HEK293 (cell line): ENCODE data around the gene HES3.

ENCODE experiments used
- CTCF ChIA-PET: fragments of 350-600 bp; formaldehyde crosslinking; extraction: SDS; loops from one replicate; lab custom pipeline; 2021; ENCODE audit warnings: antibody characterized with exemption; lab: Yijun Ruan, JAX
- POLR2A ChIA-PET: fragments of 300-600 bp; formaldehyde crosslinking; extraction: SDS; loops from one replicate; lab custom pipeline; 2020; ENCODE audit warnings: antibody characterized with exemption, inconsistent platforms; lab: Yijun Ruan, JAX
- H3K27ac ChIP-seq: fragments of 200-500 bp; sonication (Bioruptor generic); 2 replicates; pipeline ENCODE4 v1.5.1; 2014; ENCODE audit warnings: low read depth, low read length, control low read depth, inconsistent platforms; ENCODE audit errors: extremely low read depth
- H3K36me3 ChIP-seq, 2 experiments: fragments of 200-500 bp in 1 of 2; sonication (Bioruptor generic) in 1 of 2; 1 replicate in 1 of 2; 2 replicates in 1 of 2; pipeline ENCODE4 v1.5.1; 2014 to 2017; ENCODE audit warnings: inconsistent platforms in 2 of 2, low read length in 2 of 2; ENCODE audit not compliant: control insufficient read depth in 2 of 2, insufficient read depth in 1 of 2
- H3K4me1 ChIP-seq: fragments of 200-500 bp; sonication (Bioruptor generic); 2 replicates; pipeline ENCODE4 v1.5.1; 2014; ENCODE audit warnings: mild to moderate bottlenecking, low read length, inconsistent platforms; ENCODE audit not compliant: control insufficient read depth, insufficient read depth
- H3K4me3 ChIP-seq: 2 replicates; pipeline ENCODE4 v1.5.1; 2011; ENCODE audit warnings: low read depth, mild to moderate bottlenecking, control low read depth, low read length, moderate library complexity
- H3K9me3 ChIP-seq: fragments of 200-500 bp; sonication (Bioruptor generic); 2 replicates; pipeline ENCODE4 v1.5.1; 2014; ENCODE audit warnings: low read depth, low read length, inconsistent platforms; ENCODE audit not compliant: control insufficient read depth, insufficient read depth
- BCL6B ChIP-seq: fragments of 450-650 bp; formaldehyde crosslinking; IDR thresholded peaks from 2 replicates; pipeline ENCODE4 v1.5.1; 2017; ENCODE audit warnings: missing biosample characterization, missing genetic modification characterization
- ZNF114 ChIP-seq: fragments of 450-650 bp; formaldehyde crosslinking; IDR thresholded peaks from 2 replicates; pipeline ENCODE4 v1.5.0; 2017; ENCODE audit warnings: missing biosample characterization, missing genetic modification characterization
- ZNF121 ChIP-seq: fragments of 450-650 bp; formaldehyde crosslinking; IDR thresholded peaks from 2 replicates; pipeline ENCODE4 v1.5.1; 2016; ENCODE audit warnings: missing biosample characterization, missing genetic modification characterization
- ZNF341 ChIP-seq: fragments of 450-650 bp; formaldehyde crosslinking; IDR thresholded peaks from 2 replicates; pipeline ENCODE4; 2016; ENCODE audit warnings: low read depth, missing biosample characterization, missing genetic modification characterization
- ZNF37A ChIP-seq: fragments of 450-650 bp; IDR thresholded peaks from 2 replicates; pipeline ENCODE4 v1.5.1; 2018; ENCODE audit warnings: missing biosample characterization, missing genetic modification characterization
- ZNF518A ChIP-seq: fragments of 450-650 bp; formaldehyde crosslinking; conservative IDR thresholded peaks from 2 replicates; pipeline ENCODE4 v1.5.1; 2016; ENCODE audit warnings: low read depth, missing biosample characterization, missing genetic modification characterization
- ZNF544 ChIP-seq: fragments of 450-650 bp; formaldehyde crosslinking; IDR thresholded peaks from 2 replicates; pipeline ENCODE4 v1.5.0; 2017; ENCODE audit warnings: missing biosample characterization, missing genetic modification characterization
- TF ChIP-seq, protein P1 (sequence below): fragments of 450-650 bp; formaldehyde crosslinking; IDR thresholded peaks from 2 replicates; pipeline ENCODE4 v1.5.1; 2016; ENCODE audit warnings: missing biosample characterization, missing genetic modification characterization
- TF ChIP-seq, protein P2 (sequence below): fragments of 450-650 bp; formaldehyde crosslinking; IDR thresholded peaks from 2 replicates; pipeline ENCODE4 v1.5.0; 2017; ENCODE audit warnings: missing biosample characterization, missing genetic modification characterization, borderline replicate concordance
- TF ChIP-seq, protein P3 (sequence below): fragments of 450-650 bp; formaldehyde crosslinking; IDR thresholded peaks from 2 replicates; pipeline ENCODE4 v1.5.1; 2016; ENCODE audit warnings: missing biosample characterization, missing genetic modification characterization

HES3 gene

DNA sequence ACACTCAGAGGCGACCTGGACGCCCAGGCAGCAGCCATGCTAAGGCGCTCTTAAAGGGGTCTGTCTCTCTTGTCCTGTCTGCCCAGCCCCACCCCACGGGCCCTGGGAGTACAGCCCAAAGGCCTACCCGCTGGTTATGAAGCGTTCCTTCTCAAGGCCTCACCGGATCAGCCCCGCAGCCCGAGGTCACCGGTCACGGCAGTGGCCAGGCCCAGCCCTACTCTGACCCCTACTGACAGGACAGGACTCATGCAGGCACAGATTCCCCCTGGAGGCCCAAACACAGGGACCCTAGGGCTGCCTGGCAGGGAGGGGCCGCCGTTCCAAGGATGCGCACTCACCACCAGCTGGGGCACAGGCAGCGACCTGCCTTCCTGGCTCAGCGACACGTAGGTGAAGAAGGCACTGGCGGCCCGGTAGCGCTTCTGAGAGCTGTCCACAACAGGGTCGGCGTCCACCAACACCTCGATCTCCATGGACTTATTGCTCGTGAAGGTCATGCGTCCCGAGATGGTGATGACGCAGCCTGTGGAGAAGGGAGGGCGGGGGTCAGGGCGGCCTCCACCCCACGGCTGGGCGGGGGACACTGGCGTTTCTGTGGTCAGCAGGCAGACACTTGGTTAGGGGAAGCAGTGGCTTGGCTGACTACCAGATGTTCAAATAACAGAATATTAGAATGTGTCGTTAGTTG lies 36.9 kb downstream of the HES3 start:
- Histone ChIP-seq H3K4me3 (no peak overlapping the region), H3K4me1 (no peaks in the 10 kb centered on the region), H3K27ac (no peak overlapping the region), H3K9me3 (no peaks in the 10 kb centered on the region), H3K36me3 (peaks cover 0 to 38% of the 10 kb centered on the region in 2 experiments; a peak in 1 of 3 replicates)
- ChIA-PET CTCF (interaction anchor here (0.6 to 1.0 kb wide), 2 partner anchors 9 to 242 kb away, joined by 3 read pairs; no protein-coding TSS in a partner anchor), POLR2A (no interaction called here)
- TF ChIP-seq ZNF518A (tag by site-specific recombination) (no peak), ZNF544 (no peak), ZNF341 (tag by site-specific recombination) (peak; percentile 39; the same call in 1 of the 2 replicates), ZNF114 (tag by site-specific recombination) (no peak), ZNF121 (peak; percentile 82), ZNF37A (tag by site-specific recombination) (no peak), BCL6B (tag by site-specific recombination) (no peak)
- TF ChIP-seq, protein P1, sequence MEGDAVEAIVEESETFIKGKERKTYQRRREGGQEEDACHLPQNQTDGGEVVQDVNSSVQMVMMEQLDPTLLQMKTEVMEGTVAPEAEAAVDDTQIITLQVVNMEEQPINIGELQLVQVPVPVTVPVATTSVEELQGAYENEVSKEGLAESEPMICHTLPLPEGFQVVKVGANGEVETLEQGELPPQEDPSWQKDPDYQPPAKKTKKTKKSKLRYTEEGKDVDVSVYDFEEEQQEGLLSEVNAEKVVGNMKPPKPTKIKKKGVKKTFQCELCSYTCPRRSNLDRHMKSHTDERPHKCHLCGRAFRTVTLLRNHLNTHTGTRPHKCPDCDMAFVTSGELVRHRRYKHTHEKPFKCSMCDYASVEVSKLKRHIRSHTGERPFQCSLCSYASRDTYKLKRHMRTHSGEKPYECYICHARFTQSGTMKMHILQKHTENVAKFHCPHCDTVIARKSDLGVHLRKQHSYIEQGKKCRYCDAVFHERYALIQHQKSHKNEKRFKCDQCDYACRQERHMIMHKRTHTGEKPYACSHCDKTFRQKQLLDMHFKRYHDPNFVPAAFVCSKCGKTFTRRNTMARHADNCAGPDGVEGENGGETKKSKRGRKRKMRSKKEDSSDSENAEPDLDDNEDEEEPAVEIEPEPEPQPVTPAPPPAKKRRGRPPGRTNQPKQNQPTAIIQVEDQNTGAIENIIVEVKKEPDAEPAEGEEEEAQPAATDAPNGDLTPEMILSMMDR: peak; percentile 63
- TF ChIP-seq, protein P2, sequence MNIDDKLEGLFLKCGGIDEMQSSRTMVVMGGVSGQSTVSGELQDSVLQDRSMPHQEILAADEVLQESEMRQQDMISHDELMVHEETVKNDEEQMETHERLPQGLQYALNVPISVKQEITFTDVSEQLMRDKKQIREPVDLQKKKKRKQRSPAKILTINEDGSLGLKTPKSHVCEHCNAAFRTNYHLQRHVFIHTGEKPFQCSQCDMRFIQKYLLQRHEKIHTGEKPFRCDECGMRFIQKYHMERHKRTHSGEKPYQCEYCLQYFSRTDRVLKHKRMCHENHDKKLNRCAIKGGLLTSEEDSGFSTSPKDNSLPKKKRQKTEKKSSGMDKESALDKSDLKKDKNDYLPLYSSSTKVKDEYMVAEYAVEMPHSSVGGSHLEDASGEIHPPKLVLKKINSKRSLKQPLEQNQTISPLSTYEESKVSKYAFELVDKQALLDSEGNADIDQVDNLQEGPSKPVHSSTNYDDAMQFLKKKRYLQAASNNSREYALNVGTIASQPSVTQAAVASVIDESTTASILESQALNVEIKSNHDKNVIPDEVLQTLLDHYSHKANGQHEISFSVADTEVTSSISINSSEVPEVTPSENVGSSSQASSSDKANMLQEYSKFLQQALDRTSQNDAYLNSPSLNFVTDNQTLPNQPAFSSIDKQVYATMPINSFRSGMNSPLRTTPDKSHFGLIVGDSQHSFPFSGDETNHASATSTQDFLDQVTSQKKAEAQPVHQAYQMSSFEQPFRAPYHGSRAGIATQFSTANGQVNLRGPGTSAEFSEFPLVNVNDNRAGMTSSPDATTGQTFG (tag by site-specific recombination): no peak
- TF ChIP-seq, protein P3, sequence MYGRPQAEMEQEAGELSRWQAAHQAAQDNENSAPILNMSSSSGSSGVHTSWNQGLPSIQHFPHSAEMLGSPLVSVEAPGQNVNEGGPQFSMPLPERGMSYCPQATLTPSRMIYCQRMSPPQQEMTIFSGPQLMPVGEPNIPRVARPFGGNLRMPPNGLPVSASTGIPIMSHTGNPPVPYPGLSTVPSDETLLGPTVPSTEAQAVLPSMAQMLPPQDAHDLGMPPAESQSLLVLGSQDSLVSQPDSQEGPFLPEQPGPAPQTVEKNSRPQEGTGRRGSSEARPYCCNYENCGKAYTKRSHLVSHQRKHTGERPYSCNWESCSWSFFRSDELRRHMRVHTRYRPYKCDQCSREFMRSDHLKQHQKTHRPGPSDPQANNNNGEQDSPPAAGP (tag by site-specific recombination): no peak
